ENCODE results near the gene TUBB4A. TPM values are rescaled to one million over a fixed set of nuclear protein-coding genes. Genes with fewer than 3 reads are reported as not detected.
"Not testable (repeated sequence)": the region's sequence is repeated elsewhere in the genome, so short reads cannot be mapped to it uniquely, and the experiment has no call there.

TUBB4A gene
- polyA plus RNA-seq = 7.3 TPM
- long read RNA-seq, donor 1, partial matches to known transcripts = 0 of 3 reads
- long read RNA-seq, donor 1, other reads (novel, unspliced or antisense) = 0 of 3 reads
- long read RNA-seq, donor 2, partial matches to known transcripts = 0 of 4 reads
- long read RNA-seq, donor 2, other reads (novel, unspliced or antisense) = 0 of 4 reads
- long read RNA-seq, donor 3 = 0 reads
- long read RNA-seq, donor 4 = 0 reads
- long read RNA-seq, donor 5, partial matches to known transcripts = 0 of 2 reads
- long read RNA-seq, donor 5, other reads (novel, unspliced or antisense) = 0 of 2 reads
- long read RNA-seq, donor 6, partial matches to known transcripts = 0 of 2 reads
- long read RNA-seq, donor 6, other reads (novel, unspliced or antisense) = 0 of 2 reads
- long read RNA-seq, donor 7, partial matches to known transcripts = 0 of 4 reads
- long read RNA-seq, donor 7, other reads (novel, unspliced or antisense) = 0 of 4 reads
- long read RNA-seq, donor 8, partial matches to known transcripts = 0 of 3 reads
- long read RNA-seq, donor 8, other reads (novel, unspliced or antisense) = 0 of 3 reads
- long read RNA-seq, donor 9, partial matches to known transcripts = 0 of 2 reads
- long read RNA-seq, donor 9, other reads (novel, unspliced or antisense) = 0 of 2 reads
- long read RNA-seq, donor 10, partial matches to known transcripts = 0 of 1 reads
- long read RNA-seq, donor 10, other reads (novel, unspliced or antisense) = 0 of 1 reads
- long read RNA-seq, donor 11, partial matches to known transcripts = 0 of 3 reads
- long read RNA-seq, donor 11, other reads (novel, unspliced or antisense) = 0 of 3 reads

DNA sequence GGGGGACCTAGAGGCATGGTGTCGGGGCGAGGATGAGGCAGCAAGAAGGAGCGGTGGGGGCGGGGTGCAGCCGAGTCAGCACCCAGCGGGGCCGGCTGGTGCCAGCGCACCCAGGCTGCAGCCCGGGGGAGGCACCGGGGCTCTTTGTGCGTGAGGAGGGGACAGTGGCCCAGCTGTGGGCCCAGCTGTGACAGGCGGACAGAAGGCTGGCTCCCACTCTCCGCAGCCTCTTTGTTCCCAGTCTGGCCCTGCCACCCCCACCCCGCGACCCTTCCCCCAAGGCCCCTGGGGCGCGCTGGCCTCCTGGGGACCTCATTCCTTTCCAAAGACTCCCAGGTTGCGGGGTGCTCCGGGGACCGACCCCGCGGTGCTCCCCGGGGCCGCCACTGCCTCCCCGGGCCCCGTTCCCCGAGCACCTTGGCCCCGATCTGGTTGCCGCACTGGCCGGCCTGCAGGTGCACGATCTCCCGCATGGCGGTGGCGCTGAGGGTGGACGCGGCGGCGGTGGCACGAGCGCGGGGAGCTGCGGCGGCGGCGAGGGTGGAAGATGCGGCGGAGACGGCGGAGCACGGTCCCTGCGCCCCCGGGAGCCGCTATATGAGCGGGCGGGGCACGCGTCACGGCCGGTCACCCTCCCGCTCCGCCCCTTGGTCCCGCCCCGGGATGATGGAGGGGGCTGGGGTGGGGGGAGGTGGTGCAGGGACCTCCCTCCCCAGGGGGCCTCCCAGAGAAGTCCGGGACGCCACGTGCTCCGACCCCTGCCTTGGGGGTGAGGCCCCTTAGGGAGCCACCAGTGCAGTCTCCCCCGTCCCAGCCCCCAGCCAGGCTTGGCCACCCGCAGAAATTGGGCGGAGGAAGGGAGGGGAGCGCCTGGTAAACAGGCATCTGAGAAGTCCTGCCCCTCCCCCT is at the start of gene TUBB4A:
Gene TUBB4A, minus strand, starts transcription at position 570 of the 909 bp plus-strand sequence. Its CDS starts 97 bp downstream, at position 473.
- Histone ChIP-seq H3K9me3 (ENCODE audit: control insufficient read depth, low read depth, low read length) (peaks cover 6% of the 10 kb centered on the region), H3K4me1 (ENCODE audit: control insufficient read depth, insufficient read depth, low read length) (no peaks in the 10 kb centered on the region), H3K27me3 (ENCODE audit: control insufficient read depth, insufficient read depth, low read length) (peaks cover 42% of the 10 kb centered on the region), H3K27ac (ENCODE audit: low read length) (no peak within 1 kb of the TSS), H3K36me3 (ENCODE audit: control insufficient read depth, insufficient read depth, low read length) (no peaks in the 10 kb centered on the region), H3K4me3 (ENCODE audit: low read length) (no peak within 1 kb of the TSS)
- no CpG with 5 or more reads among the region's 71 CpGs for WGBS (ENCODE audit: insufficient coverage, low lambda C conversion rate)
- no peak for DNase-seq

DNA sequence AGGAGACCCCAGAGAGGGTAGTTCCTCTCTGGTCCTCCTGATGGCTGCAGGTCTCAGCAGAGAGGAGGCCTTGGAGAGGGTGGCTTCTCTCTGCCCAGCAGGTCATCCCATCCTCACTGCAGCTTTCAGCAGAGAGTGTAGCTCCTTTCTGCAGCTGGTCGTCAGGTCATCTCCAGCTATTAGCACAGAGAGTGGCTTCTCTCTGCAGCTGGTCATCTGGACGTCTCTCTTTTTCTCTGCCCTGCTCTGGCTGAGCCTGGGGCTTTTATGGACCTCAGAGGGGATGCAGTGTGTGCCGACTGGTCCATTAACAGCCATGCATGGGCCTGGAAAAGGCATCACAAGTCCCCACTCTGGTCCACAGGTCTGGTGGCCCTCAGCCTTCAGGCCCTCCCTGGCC is 49.0 kb upstream of the TUBB4A start:
- H3K27me3 ChIP-seq (ENCODE audit: control insufficient read depth, insufficient read depth, low read length) = no peaks in the 10 kb centered on the region
- H3K9me3 ChIP-seq (ENCODE audit: control insufficient read depth, low read depth, low read length) = peaks cover 7% of the 10 kb centered on the region
- H3K27ac ChIP-seq (ENCODE audit: low read length) = no peak overlapping the region
- no peak overlapping the region for H3K4me3 ChIP-seq (ENCODE audit: low read length)
- no peaks in the 10 kb centered on the region for H3K36me3 ChIP-seq (ENCODE audit: control insufficient read depth, insufficient read depth, low read length)
- no peaks in the 10 kb centered on the region for H3K4me1 ChIP-seq (ENCODE audit: control insufficient read depth, insufficient read depth, low read length)
- no CpG with 5 or more reads among the region's 3 CpGs for WGBS (ENCODE audit: insufficient coverage, low lambda C conversion rate)
- no peak for DNase-seq

- WGBS (ENCODE audit: insufficient coverage, low lambda C conversion rate) = no CpG with 5 or more reads among the region's 6 CpGs
- H3K36me3 ChIP-seq (ENCODE audit: control insufficient read depth, insufficient read depth, low read length) = not testable (repeated sequence)
Observed at GRCh38 chr19:6550679-6551078, 48.6 kb upstream of the TUBB4A start.

DNA sequence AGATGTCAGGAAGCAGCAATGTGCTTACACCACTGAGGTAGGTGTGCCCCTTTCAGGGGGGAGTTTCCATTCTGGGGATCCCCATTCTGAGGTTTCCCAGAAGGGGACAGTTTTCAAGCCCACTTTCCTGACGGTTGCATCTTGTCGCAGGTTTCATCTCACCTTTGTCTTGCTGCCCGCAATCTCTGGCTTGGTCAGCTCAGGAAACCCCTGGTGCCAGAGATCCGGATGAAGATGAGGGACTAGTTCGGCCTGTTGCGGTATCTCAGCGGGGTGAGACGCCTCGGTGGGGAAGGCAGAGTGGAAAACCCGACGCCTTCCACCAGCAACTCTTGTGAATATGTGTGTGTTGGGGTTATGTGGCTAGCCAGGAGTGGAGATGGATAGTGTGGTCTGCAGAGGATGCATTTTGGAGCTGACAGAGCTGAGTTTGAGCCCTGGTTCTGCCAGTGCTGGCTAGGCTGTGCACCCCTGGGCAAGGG is 41.8 kb upstream of the TUBB4A start:
- no CpG with 5 or more reads among the region's 11 CpGs for WGBS (ENCODE audit: insufficient coverage, low lambda C conversion rate)
- DNase-seq = no peak
- Histone ChIP-seq H3K4me3 (ENCODE audit: low read length) (no peak overlapping the region), H3K9me3 (ENCODE audit: control insufficient read depth, low read depth, low read length) (no peaks in the 10 kb centered on the region), H3K27ac (ENCODE audit: low read length) (no peak overlapping the region), H3K36me3 (ENCODE audit: control insufficient read depth, insufficient read depth, low read length) (no peaks in the 10 kb centered on the region), H3K27me3 (ENCODE audit: control insufficient read depth, insufficient read depth, low read length) (no peaks in the 10 kb centered on the region), H3K4me1 (ENCODE audit: control insufficient read depth, insufficient read depth, low read length) (no peaks in the 10 kb centered on the region)

More at GRCh38 chr19:6550679-6551078, 48.6 kb upstream of the TUBB4A start:
- DNase-seq; H3K4me1 ChIP-seq (ENCODE audit: control insufficient read depth, insufficient read depth, low read length); H3K4me3 ChIP-seq (ENCODE audit: low read length); H3K9me3 ChIP-seq (ENCODE audit: control insufficient read depth, low read depth, low read length); H3K27ac ChIP-seq (ENCODE audit: low read length); H3K27me3 ChIP-seq (ENCODE audit: control insufficient read depth, insufficient read depth, low read length): not testable (repeated sequence)

- Histone ChIP-seq H3K27ac (ENCODE audit: low read length) (no peak overlapping the region), H3K36me3 (ENCODE audit: control insufficient read depth, insufficient read depth, low read length) (no peaks in the 10 kb centered on the region), H3K9me3 (ENCODE audit: control insufficient read depth, low read depth, low read length) (no peaks in the 10 kb centered on the region), H3K27me3 (ENCODE audit: control insufficient read depth, insufficient read depth, low read length) (no peaks in the 10 kb centered on the region), H3K4me1 (ENCODE audit: control insufficient read depth, insufficient read depth, low read length) (no peaks in the 10 kb centered on the region), H3K4me3 (ENCODE audit: low read length) (no peak overlapping the region)
- WGBS (ENCODE audit: insufficient coverage, low lambda C conversion rate) = 80% methylated on average over 1 of the region's 13 CpGs
- DNase-seq = no peak
Observed at GRCh38 chr19:6540918-6541689, 39.0 kb upstream of the TUBB4A start.

- WGBS (ENCODE audit: insufficient coverage, low lambda C conversion rate) = no CpG with 5 or more reads among the region's 6 CpGs
Observed at GRCh38 chr19:6539514-6539913, 37.4 kb upstream of the TUBB4A start.

GRCh38 chr19:6535558-6536137 is 33.5 kb upstream of the TUBB4A start:
- H3K36me3 ChIP-seq (ENCODE audit: control insufficient read depth, insufficient read depth, low read length) = no peaks in the 10 kb centered on the region
- DNase-seq = no peak
- H3K4me3 ChIP-seq (ENCODE audit: low read length) = no peak overlapping the region
- peaks cover 37% of the 10 kb centered on the region for H3K27me3 ChIP-seq (ENCODE audit: control insufficient read depth, insufficient read depth, low read length)
- H3K9me3 ChIP-seq (ENCODE audit: control insufficient read depth, low read depth, low read length) = peaks cover 9% of the 10 kb centered on the region
- peaks cover 10% of the 10 kb centered on the region for H3K4me1 ChIP-seq (ENCODE audit: control insufficient read depth, insufficient read depth, low read length)
- 100% methylated on average over 3 of the region's 10 CpGs for WGBS (ENCODE audit: insufficient coverage, low lambda C conversion rate)
- H3K27ac ChIP-seq (ENCODE audit: low read length) = no peak overlapping the region

More at GRCh38 chr19:6539514-6539913, 37.4 kb upstream of the TUBB4A start:
- DNase-seq = no peak
- H3K4me3 ChIP-seq (ENCODE audit: low read length) = no peak overlapping the region
- peaks cover 9% of the 10 kb centered on the region for H3K27me3 ChIP-seq (ENCODE audit: control insufficient read depth, insufficient read depth, low read length)
- no peaks in the 10 kb centered on the region for H3K36me3 ChIP-seq (ENCODE audit: control insufficient read depth, insufficient read depth, low read length)
- H3K4me1 ChIP-seq (ENCODE audit: control insufficient read depth, insufficient read depth, low read length) = peaks cover 3% of the 10 kb centered on the region
- H3K27ac ChIP-seq (ENCODE audit: low read length) = no peak overlapping the region
- H3K9me3 ChIP-seq (ENCODE audit: control insufficient read depth, low read depth, low read length) = peaks cover 4% of the 10 kb centered on the region

- no peaks in the 10 kb centered on the region for H3K36me3 ChIP-seq (ENCODE audit: control insufficient read depth, insufficient read depth, low read length)
- no CpG with 5 or more reads among the region's 40 CpGs for WGBS (ENCODE audit: insufficient coverage, low lambda C conversion rate)
- H3K9me3 ChIP-seq (ENCODE audit: control insufficient read depth, low read depth, low read length) = peaks cover 9% of the 10 kb centered on the region
- H3K4me3 ChIP-seq (ENCODE audit: low read length) = no peak overlapping the region
- DNase-seq = no peak
- H3K27ac ChIP-seq (ENCODE audit: low read length) = no peak overlapping the region
- H3K4me1 ChIP-seq (ENCODE audit: control insufficient read depth, insufficient read depth, low read length) = peaks cover 15% of the 10 kb centered on the region
- peaks cover 47% of the 10 kb centered on the region for H3K27me3 ChIP-seq (ENCODE audit: control insufficient read depth, insufficient read depth, low read length)
Observed at GRCh38 chr19:6534451-6535093, 32.5 kb upstream of the TUBB4A start.

Measured in large intestine (tissue), 12 donors.